Transverse colon (tissue), 4 donors: Measurements from ENCODE around the gene RAPGEFL1.

Experiments used
- EP300 ChIP-seq: sonication (generic); formaldehyde crosslinking; IDR thresholded peaks from one replicate; pipeline ENCODE4 v1.6.1; 2017; ENCODE audit warnings: antibody characterized with exemption, low read depth
- POLR2A ChIP-seq: fragments of 450-650 bp; IDR thresholded peaks from one replicate; pipeline ENCODE4 v1.6.1; 2016; ENCODE audit warnings: antibody characterized with exemption, mild to moderate bottlenecking, moderate library complexity
- POLR2AphosphoS5 ChIP-seq, 3 donors: sonication (generic); formaldehyde crosslinking; IDR thresholded peaks; one replicate each; pipeline ENCODE4 v1.6.1; 2016; ENCODE audit warnings: antibody characterized with exemption in 3 of 3
- TF ChIP-seq, protein P1 (sequence below), 5 experiments: fragments of 200-600 bp in 3 of 5; fragments of 450-650 bp in 2 of 5; sonication (generic) in 3 of 5; IDR thresholded peaks; 1 replicate in 2 of 5; 2 replicates in 3 of 5; pipeline ENCODE4 v1.5.1; 2016 to 2017; ENCODE audit warnings: antibody characterized with exemption in 5 of 5, inconsistent platforms in 3 of 5, mild to moderate bottlenecking in 2 of 5, moderate library complexity in 1 of 5

- TF ChIP-seq, protein P1, sequence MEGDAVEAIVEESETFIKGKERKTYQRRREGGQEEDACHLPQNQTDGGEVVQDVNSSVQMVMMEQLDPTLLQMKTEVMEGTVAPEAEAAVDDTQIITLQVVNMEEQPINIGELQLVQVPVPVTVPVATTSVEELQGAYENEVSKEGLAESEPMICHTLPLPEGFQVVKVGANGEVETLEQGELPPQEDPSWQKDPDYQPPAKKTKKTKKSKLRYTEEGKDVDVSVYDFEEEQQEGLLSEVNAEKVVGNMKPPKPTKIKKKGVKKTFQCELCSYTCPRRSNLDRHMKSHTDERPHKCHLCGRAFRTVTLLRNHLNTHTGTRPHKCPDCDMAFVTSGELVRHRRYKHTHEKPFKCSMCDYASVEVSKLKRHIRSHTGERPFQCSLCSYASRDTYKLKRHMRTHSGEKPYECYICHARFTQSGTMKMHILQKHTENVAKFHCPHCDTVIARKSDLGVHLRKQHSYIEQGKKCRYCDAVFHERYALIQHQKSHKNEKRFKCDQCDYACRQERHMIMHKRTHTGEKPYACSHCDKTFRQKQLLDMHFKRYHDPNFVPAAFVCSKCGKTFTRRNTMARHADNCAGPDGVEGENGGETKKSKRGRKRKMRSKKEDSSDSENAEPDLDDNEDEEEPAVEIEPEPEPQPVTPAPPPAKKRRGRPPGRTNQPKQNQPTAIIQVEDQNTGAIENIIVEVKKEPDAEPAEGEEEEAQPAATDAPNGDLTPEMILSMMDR (IDR thresholded peaks at IDR 0.05) = no peak
- TF ChIP-seq POLR2A = no peak
- no peak for TF ChIP-seq POLR2AphosphoS5 (IDR thresholded peaks at IDR 0.05)
- TF ChIP-seq EP300 = no peak
Measured at GRCh38 chr17:40157973-40158372, 19.3 kb upstream of the RAPGEFL1 start.
